Hair follicular keratinocyte (primary cell): ENCODE measurements around the gene TCTN1. TPM values are rescaled to one million over a fixed set of nuclear protein-coding genes. Genes with fewer than 3 reads are reported as not detected.

Experiments
- total RNA-seq: library from RNA; depleted of rRNA; stranded (reverse); fragments of >200 nt; gene quantifications from 2 replicates; pipeline ENCODE4 v1.2.3, GENCODE V29; 2015

TCTN1 gene
- total RNA-seq = 8.5 and 13.5 TPM in 2 replicates

DNA sequence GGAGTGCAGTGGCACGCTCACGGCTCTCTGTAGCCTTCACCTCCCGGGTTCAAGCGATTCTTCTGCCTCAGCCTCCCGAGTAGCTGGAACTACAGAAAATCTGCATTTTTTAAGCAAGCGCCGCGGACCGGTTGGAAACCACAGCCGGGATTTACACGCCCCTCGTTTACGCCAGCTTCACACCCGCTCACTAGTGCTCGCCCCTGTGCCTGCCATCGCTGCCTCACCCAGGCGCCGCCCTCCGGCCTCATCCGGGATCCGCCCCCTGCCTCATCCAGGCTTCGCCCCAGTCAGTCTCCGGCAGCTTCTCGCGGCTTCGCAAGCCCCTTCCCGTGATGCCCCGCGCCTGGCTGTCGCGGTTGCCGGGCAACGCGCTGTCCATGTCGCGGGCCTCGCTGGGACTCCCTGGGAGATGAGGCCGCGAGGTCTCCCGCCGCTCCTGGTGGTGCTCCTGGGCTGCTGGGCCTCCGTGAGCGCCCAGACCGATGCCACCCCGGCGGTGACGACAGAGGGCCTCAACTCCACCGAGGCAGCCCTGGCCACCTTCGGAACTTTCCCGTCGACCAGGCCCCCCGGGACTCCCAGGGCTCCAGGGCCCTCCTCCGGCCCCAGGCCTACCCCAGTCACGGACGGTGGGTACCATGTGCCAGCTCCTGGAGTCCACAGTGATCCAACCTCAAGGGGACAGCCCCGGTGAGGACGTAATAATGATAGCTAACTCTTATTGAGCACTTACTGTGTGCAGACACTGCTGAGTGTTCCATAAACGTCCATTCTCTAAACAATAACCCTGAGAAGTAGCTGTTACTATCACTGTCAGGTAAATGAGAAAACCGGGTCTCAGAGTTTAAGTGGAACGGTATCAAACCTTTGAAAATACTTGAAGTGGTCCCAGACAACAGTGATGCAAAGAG lies at the start of gene TCTN1:
TCTN1 (plus strand) TSS at position 359 of the 914 bp plus-strand sequence; CDS start at position 413, 54 bp downstream.

GRCh38 chr12:110583137-110584059 lies 30.5 kb upstream of the TCTN1 start, which contains the start of gene PPTC7:
PPTC7 (minus strand) TSS chr12:110583318; CDS start chr12:110583031, 287 bp downstream.

GRCh38 chr12:110688446-110689280 lies 74.7 kb downstream of the TCTN1 start, which contains the start of gene HVCN1:
HVCN1 (minus strand) TSS chr12:110689115; CDS start chr12:110683245, 5,870 bp downstream.

Other genes starting within 250 kb of the TCTN1 start
- 35.9 and 42.1 TPM in 2 replicates for gene ANAPC7, start 210.4 kb upstream of the TCTN1 start, total RNA-seq
- 847 and 1,114 TPM in 2 replicates for gene ARPC3, start 163.8 kb upstream of the TCTN1 start, total RNA-seq
- 23.3 and 31.0 TPM in 2 replicates for gene GPN3, start 145.9 kb upstream of the TCTN1 start, total RNA-seq
- 5.1 and 12.5 TPM in 2 replicates for gene FAM216A, start 145.3 kb upstream of the TCTN1 start, total RNA-seq
- 91.0 and 131 TPM in 2 replicates for gene VPS29, start 112.0 kb upstream of the TCTN1 start, total RNA-seq
- 0.19 and 2.3 TPM in 2 replicates for gene RAD9B, start 111.8 kb upstream of the TCTN1 start, total RNA-seq
- 8.8 and 9.7 TPM in 2 replicates for gene PPTC7, start 30.8 kb upstream of the TCTN1 start, total RNA-seq
- gene HVCN1, start 75.0 kb downstream of the TCTN1 start, total RNA-seq = 0.53 and 3.4 TPM in 2 replicates
- 87.1 and 115 TPM in 2 replicates for gene PPP1CC, start 128.8 kb downstream of the TCTN1 start, total RNA-seq
- not detected in 2 replicates for gene CCDC63, start 232.9 kb downstream of the TCTN1 start, total RNA-seq